ENCODE results near the gene JPH2. TPM values are rescaled to one million over a fixed set of nuclear protein-coding genes. Genes with fewer than 3 reads are reported as not detected.

JPH2 gene
- total RNA-seq, 2 donors from 2014 or later, result 78.3 to 93.5 TPM

- ATAC-seq (no peak), DNase-seq (no peak)
- intact Hi-C loops (cut with DNase I), result no loop called here
Measured at GRCh38 chr20:44095831-44096230, 91.2 kb downstream of the JPH2 start.

- DNase-seq (no peak), ATAC-seq (no peak)
- intact Hi-C loops (cut with DNase I), result no loop called here
Measured at GRCh38 chr20:44093249-44093582, 93.8 kb downstream of the JPH2 start.

GRCh38 chr20:44092551-44093248 is 94.3 kb downstream of the JPH2 start:
- intact Hi-C loops (cut with DNase I), result no loop called here
- ATAC-seq (no peak), DNase-seq (no peak)

DNA sequence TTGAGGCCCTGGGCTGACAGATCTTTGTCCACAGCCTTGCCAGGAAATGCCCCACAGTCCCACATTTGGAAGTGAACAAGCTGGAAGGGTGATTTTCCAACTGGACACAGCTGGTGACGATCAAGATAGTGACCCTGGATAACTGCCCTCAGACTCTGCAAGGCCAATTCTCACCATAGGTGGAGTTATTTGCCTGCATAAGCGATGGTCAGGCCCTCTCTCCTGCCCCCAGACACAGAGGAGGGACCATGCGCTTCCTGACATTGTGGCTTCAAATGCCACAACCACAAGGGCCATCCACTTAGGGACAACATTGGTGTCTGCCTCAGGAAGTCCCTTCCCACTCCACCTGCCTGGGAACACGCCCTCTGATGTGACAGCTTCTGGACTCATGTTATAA is 96.0 kb downstream of the JPH2 start:
- intact Hi-C loops (cut with DNase I), result no loop called here
- no peak for ATAC-seq
- DNase-seq, result no peak

- intact Hi-C loops (cut with DNase I), result no loop called here
- ATAC-seq, result peak; percentile 14 to 44
- no peak for DNase-seq
Measured at GRCh38 chr20:44089987-44090674, 96.9 kb downstream of the JPH2 start.

DNA sequence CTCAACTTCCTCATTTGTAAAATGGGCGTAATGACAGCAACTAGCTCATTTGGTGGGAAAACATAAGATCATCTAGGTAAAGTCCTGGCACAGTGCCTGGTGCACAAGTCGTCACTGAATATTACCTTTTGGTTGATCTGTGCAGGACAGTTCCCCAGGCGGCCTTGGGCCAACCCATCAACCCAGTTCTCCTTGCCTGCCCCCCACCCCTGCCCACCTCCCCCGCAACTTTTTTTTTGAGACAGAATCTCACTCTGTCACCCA is 99.2 kb downstream of the JPH2 start:
- ATAC-seq (no peak), DNase-seq (no peak)
- intact Hi-C loops (cut with DNase I), result no loop called here

DNA sequence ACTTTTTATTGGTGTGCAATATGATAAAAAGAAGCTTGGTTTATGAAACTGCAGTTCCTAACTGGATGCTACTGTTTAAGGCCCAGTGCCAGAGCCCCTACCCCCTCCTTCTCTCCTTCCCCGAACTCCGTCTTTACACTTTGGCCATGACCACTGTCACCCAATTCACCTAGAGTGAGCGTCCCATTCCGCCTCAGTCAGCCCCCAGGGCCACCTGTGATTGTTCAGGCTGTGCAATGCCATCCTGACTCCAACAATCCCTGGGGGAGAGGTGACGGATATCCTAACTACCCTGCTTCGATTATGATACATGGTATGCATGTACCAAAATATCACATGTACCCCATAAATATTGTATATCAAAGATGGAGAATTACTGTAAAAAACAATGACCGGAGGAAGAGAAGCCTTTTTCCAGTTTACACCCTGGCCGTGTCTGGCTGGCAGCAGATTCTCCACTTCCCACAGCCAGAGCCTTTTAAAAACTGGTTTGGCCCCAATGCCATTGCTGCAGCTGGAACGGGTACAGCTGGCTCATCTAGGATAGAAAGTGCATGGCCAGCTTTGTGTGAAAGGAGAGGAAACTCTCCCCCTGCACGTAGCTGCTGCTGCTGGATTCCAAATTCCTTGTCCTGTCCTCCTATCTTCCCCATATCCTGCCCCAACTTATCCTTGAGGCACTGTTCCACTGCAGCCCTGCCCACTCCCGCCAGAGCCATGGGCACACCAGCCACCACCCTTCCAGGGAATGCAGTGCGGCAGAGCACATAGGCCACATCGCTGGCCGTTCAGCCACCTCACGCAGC is 99.7 kb downstream of the JPH2 start:
- no peak for DNase-seq
- intact Hi-C loops (cut with DNase I), result no loop called here

DNA sequence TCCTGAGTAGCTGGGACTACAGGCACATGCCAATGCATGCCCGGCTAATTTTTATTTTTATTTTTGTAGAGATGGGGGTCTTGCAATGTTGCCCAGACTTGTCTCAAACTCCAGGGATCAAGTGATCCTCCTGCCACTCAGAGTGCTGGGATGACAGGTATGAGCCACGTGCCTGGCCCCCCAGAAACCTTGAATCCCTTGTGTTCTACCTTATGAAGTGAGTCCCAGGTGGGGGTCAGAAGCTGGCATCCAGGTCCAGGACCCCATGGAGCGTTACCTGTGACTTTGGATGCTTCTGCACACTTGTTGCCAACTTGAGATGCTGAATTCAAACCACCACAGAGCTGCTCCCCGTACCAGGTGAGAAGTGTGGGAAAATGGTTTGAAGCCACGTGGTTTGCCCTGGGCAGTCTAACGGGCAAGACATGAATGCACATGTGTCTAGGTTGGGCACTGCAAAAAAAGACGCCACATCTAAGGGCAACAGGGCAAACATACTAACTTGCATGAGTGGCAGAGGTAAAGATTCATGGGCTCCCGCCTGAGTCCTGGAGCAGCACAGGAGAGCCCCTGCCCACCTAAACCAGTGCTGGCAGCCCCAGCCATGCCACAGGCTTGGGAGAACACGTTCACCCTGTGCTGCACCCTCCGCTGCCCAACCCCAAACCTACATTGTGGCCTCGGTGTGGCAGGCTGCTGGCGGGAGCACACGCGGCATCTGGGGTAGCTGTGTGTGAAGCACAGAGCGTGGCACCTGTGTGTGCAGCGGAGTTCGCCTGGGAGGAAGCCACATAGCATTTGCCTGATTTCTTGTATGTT is 101.2 kb downstream of the JPH2 start:
- ATAC-seq, result no peak
- DNase-seq, result no peak
- intact Hi-C loops (cut with DNase I), result no loop called here

More for the DNA sequence above, 99.7 kb downstream of the JPH2 start:
- ATAC-seq, result peak in 1 of 2 donors; percentile 35

- no peak for ATAC-seq
- DNase-seq, result no peak
- intact Hi-C loops (cut with DNase I), result loop anchor here (5.0 kb wide), 2 partner anchors 333 to 638 kb away; no protein-coding TSS in a partner anchor
Measured at GRCh38 chr20:44084891-44085290, 102.1 kb downstream of the JPH2 start.

DNA sequence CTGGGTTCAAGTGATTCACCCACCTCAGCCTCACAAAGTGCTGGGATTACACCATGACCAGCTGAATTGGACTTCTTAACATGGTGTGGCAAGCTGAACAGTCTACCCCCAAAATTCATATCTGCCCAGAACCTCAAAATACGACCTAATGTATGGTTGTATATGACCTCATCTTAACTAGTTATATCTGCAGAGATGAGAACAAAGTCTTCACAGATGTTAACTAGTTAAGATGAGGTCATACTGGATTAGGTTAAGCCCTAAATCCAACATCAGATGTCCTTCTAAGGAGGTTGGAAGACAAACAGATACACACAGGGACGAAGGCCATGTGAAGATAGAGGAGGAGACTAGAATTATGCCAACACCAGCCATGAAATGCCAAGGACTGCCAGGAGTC is 102.5 kb downstream of the JPH2 start:
- DNase-seq, result no peak
- intact Hi-C loops (cut with DNase I), result loop anchor here (5.0 kb wide), 2 partner anchors 332 to 637 kb away; no protein-coding TSS in a partner anchor

DNA sequence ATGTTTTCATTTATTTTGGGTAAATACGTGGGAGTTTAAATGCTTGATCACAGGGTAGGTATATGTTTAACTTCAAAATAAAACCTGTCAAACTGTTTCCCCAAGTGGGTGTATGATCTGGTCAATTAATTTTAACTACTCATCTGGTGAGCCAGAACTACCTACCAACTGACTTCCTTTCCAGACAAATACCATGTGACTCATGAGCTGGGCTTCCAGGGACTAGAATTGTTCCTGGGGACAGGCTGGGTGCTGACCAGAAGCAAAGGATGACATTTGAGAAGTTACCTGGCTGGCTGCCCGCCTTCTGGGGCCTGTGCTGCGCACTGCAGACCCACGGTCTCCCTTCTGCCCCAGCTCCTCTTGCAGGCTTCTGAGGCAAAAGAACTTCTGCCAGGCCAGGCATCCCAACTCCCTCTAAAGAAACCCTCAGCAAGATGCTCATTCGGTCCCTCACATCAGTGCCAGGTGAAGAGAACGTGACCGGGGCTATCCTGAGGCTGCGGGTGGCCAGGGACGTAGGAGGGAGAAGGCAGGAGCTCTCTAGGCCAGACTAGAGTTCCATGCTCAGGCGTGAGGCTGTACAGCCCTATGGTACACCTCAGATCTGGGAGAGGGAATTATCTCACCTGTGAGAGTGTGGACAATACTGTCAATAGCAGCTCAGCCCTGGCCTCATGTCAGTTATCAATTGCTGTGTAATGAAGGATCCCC is 103.6 kb downstream of the JPH2 start:
- ATAC-seq (peak; percentile 70 to 75), DNase-seq (peak; percentile 69)
- intact Hi-C loops (cut with DNase I), result loop anchor here (5.0 kb wide), 2 partner anchors 331 to 636 kb away; no protein-coding TSS in a partner anchor

More for the DNA sequence above, 102.5 kb downstream of the JPH2 start:
- ATAC-seq, result no peak

DNA sequence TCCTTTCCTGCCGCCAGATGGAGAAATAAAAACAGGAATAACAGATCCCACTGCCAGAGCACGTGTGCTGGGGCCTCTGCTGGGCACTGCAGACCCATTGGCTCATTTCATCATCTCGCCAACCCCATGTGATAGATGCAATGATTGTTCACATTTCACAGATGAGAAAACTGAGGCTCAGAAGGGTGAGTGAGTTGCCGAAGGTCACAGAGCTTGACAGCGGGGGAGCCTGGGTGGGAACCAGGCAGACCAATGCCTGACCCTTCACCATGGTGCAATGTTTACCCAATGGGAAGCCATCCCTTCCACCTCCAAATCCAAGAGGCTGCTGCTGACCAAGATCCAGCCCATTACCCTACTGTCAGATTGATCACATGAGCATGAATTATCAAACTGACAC is 105.1 kb downstream of the JPH2 start:
- no peak for ATAC-seq
- DNase-seq, result no peak
- intact Hi-C loops (cut with DNase I), result loop anchor here (5.0 kb wide), 2 partner anchors 330 to 635 kb away; no protein-coding TSS in a partner anchor

- DNase-seq (no peak), ATAC-seq (no peak)
- intact Hi-C loops (cut with DNase I), result loop anchor here (5.0 kb wide), 2 partner anchors 329 to 634 kb away; no protein-coding TSS in a partner anchor
Measured at GRCh38 chr20:44081476-44081875, 105.5 kb downstream of the JPH2 start.

GRCh38 chr20:44080646-44081267 is 106.2 kb downstream of the JPH2 start:
- peak; percentile 64 for DNase-seq
- intact Hi-C loops (cut with DNase I), result loop anchor here (1.0 to 5.0 kb wide), 3 partner anchors 328 to 633 kb away; no protein-coding TSS in a partner anchor
- peak; percentile 82 to 88 for ATAC-seq

GRCh38 chr20:44080064-44080463 is 106.9 kb downstream of the JPH2 start:
- DNase-seq, result no peak
- intact Hi-C loops (cut with DNase I), result loop anchor here (1.0 to 5.0 kb wide), 3 partner anchors 328 to 633 kb away; no protein-coding TSS in a partner anchor
- ATAC-seq, result no peak

DNA sequence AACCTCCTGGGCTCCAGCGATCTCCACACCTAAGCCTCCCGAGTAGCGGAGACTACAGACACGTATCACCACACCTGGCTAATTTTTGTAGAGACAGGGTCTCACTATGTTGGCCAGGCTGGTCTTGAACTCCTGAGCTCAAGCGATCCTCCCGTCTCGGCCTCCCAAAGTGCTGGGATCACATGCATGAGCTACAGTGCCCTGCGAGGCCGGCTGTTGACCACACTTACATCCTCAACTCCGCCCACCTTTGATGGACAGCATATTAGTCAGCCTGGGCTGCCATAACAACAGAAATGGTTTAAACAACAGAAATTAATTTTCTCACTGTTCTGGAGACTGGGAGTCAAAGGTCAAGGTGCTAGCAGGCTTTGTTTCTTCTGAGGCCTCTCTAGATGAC is 107.7 kb downstream of the JPH2 start:
- DNase-seq, result no peak
- no peak for ATAC-seq
- intact Hi-C loops (cut with DNase I), result no loop called here

GRCh38 chr20:44075950-44076232 is 111.1 kb downstream of the JPH2 start:
- ATAC-seq (no peak), DNase-seq (no peak)
- intact Hi-C loops (cut with DNase I), result no loop called here
